Endothelial cell (in vitro differentiated cells): ENCODE data around the gene SMARCD3. TPM values are rescaled to one million over a fixed set of nuclear protein-coding genes. Genes with fewer than 3 reads are reported as not detected.
A peak's percentile ranks its signal among the peaks of the same experiment; 100 is the strongest.

ENCODE experiments used
- DNase-seq: peaks from one replicate; pipeline ENCODE4 v3.0.0; 2021; ENCODE audit warnings: low spot score
- H3K27ac Mint-ChIP-seq: one replicate; pipeline ENCODE4 v1.8.0; 2021; ENCODE audit warnings: mixed read lengths, inconsistent platforms; ENCODE audit not compliant: unreplicated experiment
- H3K27me3 Mint-ChIP-seq: one replicate; pipeline ENCODE4 v1.8.0; 2021; ENCODE audit warnings: mild to moderate bottlenecking, moderate library complexity, mixed read lengths, inconsistent platforms; ENCODE audit not compliant: unreplicated experiment
- H3K36me3 Mint-ChIP-seq: one replicate; pipeline ENCODE4 v1.8.0; 2021; ENCODE audit warnings: mild to moderate bottlenecking, low read depth, mixed read lengths, inconsistent platforms; ENCODE audit not compliant: unreplicated experiment
- H3K4me1 Mint-ChIP-seq: one replicate; pipeline ENCODE4 v1.8.0; 2021; ENCODE audit warnings: mild to moderate bottlenecking, mixed read lengths, inconsistent platforms; ENCODE audit not compliant: unreplicated experiment
- H3K4me3 Mint-ChIP-seq: one replicate; pipeline ENCODE4 v1.8.0; 2021; ENCODE audit warnings: mild to moderate bottlenecking, mixed read lengths, inconsistent platforms; ENCODE audit not compliant: unreplicated experiment
- H3K9me3 Mint-ChIP-seq: one replicate; pipeline ENCODE4 v1.8.0; 2021; ENCODE audit warnings: mixed read lengths, inconsistent platforms; ENCODE audit not compliant: unreplicated experiment
- total RNA-seq: library from RNA; stranded (reverse); fragmentation: NEBNext Ultra II Directional; extraction: Animal tissue kit (Norgen Biotek cat#: 25700); gene quantifications from one replicate; pipeline ENCODE4 v1.2.1, GENCODE V29; 2021; ENCODE audit not compliant: unreplicated experiment
- TF ChIP-seq, protein P1 (sequence below): fragments of 200-600 bp; sonication (generic); IDR thresholded peaks from one replicate; pipeline ENCODE4 v1.5.0; 2021; ENCODE audit warnings: antibody characterized with exemption; ENCODE audit not compliant: unreplicated experiment

Gene SMARCD3
- total RNA-seq, 1 donor from 2014 or later, result 5.4 TPM

DNA sequence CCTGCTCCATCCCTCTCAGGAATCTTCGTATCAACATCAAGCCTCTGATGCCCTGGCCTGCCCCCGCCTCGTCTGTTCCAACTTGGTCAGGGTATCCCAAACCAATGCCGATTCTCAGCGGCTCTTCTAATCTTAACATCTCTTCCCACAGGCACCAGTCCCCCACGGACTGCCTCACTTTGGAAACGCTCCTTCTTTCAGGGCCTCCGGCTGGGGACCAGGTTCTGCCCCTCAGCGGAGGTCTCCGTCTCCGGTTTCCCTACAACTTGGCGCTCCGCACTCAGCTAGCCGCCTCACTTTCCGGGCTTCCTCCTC is 22.0 kb downstream of the SMARCD3 start:
- H3K4me3 Mint-ChIP-seq, result peak overlapping the region; percentile 97
- H3K9me3 Mint-ChIP-seq, result no peaks in the 10 kb centered on the region
- no peak for DNase-seq
- TF ChIP-seq, protein P1, sequence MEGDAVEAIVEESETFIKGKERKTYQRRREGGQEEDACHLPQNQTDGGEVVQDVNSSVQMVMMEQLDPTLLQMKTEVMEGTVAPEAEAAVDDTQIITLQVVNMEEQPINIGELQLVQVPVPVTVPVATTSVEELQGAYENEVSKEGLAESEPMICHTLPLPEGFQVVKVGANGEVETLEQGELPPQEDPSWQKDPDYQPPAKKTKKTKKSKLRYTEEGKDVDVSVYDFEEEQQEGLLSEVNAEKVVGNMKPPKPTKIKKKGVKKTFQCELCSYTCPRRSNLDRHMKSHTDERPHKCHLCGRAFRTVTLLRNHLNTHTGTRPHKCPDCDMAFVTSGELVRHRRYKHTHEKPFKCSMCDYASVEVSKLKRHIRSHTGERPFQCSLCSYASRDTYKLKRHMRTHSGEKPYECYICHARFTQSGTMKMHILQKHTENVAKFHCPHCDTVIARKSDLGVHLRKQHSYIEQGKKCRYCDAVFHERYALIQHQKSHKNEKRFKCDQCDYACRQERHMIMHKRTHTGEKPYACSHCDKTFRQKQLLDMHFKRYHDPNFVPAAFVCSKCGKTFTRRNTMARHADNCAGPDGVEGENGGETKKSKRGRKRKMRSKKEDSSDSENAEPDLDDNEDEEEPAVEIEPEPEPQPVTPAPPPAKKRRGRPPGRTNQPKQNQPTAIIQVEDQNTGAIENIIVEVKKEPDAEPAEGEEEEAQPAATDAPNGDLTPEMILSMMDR, result no peak
- no peak overlapping the region for H3K27ac Mint-ChIP-seq
- H3K27me3 Mint-ChIP-seq, result peaks cover 6% of the 10 kb centered on the region
- peaks cover 27% of the 10 kb centered on the region for H3K36me3 Mint-ChIP-seq
- peaks cover 19% of the 10 kb centered on the region for H3K4me1 Mint-ChIP-seq

DNA sequence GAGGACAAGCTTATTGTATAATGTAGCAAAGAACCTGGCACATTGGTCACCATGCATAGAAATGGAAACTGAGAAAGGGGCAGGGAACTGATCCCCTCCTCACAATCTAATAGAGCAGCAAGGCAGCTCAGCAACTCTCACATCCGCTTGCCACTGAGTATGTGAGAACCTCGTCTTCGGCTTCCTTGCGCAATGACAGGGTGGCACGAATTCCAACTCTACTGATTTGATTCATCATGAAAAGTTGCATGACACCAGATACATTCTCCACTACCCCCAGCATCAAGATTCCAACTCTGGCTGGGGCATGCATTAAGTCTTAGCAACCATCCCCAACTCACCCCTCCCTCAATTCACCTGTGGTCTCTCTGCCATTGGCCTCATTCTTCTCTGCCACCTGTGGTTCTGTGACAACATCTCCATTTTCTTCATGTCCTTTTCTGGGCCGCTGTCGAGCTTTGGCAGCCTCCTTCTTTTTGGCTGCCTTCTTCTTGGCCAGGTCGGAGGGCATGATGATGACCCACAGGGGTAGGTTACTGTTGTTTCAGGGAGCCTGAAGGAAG is 22.5 kb downstream of the SMARCD3 start:
- peaks cover 28% of the 10 kb centered on the region for H3K36me3 Mint-ChIP-seq
- H3K4me3 Mint-ChIP-seq, result peak overlapping the region; percentile 97
- peaks cover 6% of the 10 kb centered on the region for H3K27me3 Mint-ChIP-seq
- DNase-seq, result no peak
- H3K4me1 Mint-ChIP-seq, result peaks cover 18% of the 10 kb centered on the region
- no peak overlapping the region for H3K27ac Mint-ChIP-seq
- H3K9me3 Mint-ChIP-seq, result no peaks in the 10 kb centered on the region
- TF ChIP-seq, protein P1, result no peak

DNA sequence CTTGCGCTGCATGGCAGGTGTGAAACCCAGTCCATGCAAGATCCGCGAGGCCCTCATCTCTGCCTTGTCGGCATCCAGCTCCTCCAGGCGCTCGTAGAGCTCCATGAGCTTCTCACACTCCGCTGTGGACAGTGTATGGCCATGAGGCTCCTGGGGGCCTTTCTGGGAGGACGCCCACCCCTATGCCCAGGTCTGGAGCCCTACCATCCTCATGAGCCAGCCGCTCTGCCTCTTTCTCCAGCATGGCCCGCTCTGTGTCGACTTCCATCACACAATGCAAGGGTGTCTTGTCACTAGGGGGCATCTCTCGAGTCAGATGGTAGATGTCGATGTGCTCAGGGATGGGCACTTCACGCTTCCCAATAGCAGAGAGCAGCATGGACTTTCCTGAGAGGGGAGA is 24.8 kb downstream of the SMARCD3 start:
- H3K4me1 Mint-ChIP-seq, result peaks cover 20% of the 10 kb centered on the region
- H3K36me3 Mint-ChIP-seq, result peaks cover 39% of the 10 kb centered on the region
- no peaks in the 10 kb centered on the region for H3K9me3 Mint-ChIP-seq
- no peak overlapping the region for H3K4me3 Mint-ChIP-seq
- H3K27me3 Mint-ChIP-seq, result peaks cover 8% of the 10 kb centered on the region
- no peak overlapping the region for H3K27ac Mint-ChIP-seq
- DNase-seq, result no peak
- TF ChIP-seq, protein P1, result no peak

DNA sequence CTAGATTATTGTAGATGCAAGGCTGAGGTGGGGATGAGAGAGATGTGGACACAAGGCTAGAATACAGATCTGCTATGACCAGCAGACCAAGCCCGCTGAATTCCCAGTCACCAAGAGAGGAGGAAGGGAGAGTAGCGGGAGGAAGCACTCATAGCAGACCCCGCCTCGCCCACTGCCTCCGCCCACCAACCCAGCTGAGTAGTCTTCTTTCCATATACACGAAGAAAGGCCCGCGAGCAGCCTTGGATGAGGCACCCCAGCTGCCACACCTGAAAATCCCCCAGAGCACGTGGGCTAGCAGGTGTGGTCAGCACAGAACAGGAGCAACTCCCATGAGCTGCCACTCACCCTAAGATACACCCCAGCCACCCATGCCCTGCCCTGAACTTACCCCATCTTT is 30.3 kb downstream of the SMARCD3 start:
- no peaks in the 10 kb centered on the region for H3K9me3 Mint-ChIP-seq
- no peak overlapping the region for H3K4me3 Mint-ChIP-seq
- peaks cover 1% of the 10 kb centered on the region for H3K27me3 Mint-ChIP-seq
- peaks cover 7% of the 10 kb centered on the region for H3K4me1 Mint-ChIP-seq
- DNase-seq, result no peak
- no peak overlapping the region for H3K27ac Mint-ChIP-seq
- peaks cover 56% of the 10 kb centered on the region for H3K36me3 Mint-ChIP-seq
- TF ChIP-seq, protein P1, result no peak

DNA sequence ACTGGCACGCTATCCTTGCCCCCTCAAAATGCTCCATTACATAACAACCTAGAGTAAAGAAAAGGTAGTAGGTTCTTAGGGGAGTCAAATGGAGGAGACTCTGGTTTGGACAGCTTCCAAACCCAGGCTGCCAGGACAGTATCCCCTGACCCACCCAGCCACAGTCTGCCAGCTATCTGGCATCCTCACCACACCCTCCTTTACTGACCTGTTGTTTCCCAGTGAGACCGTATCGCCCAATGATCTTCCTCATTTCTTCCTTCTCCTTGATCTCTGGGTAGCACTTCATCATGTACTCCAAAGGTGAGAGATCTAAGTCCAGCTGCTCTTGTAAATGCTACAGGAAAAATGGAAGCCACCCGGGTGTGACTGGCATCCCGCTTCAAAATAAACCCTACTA is 33.1 kb downstream of the SMARCD3 start:
- Mint-ChIP-seq H3K9me3 (no peaks in the 10 kb centered on the region), H3K27ac (no peak overlapping the region), H3K4me1 (peaks cover 7% of the 10 kb centered on the region), H3K27me3 (peaks cover 1% of the 10 kb centered on the region), H3K4me3 (no peak overlapping the region), H3K36me3 (peaks cover 59% of the 10 kb centered on the region)
- no peak for DNase-seq
- TF ChIP-seq, protein P1, result no peak
